ENCODE data around the gene ZEB2.

GRCh38 chr2:144553379-144553778 is 33.5 kb upstream of the ZEB2 start:
- TF ChIP-seq CTCF (IDR thresholded peaks at IDR 0.05; ENCODE audit: low read length) (no peak), EZH2 (IDR thresholded peaks at IDR 0.05; ENCODE audit: borderline replicate concordance, low read length) (no peak)
